Psoas muscle (tissue), 8 donors: ENCODE measurements around the gene ITGA11. TPM values are rescaled to one million over a fixed set of nuclear protein-coding genes. Genes with fewer than 3 reads are reported as not detected.
A peak's percentile ranks its signal among the peaks of the same experiment; 100 is the strongest.

ENCODE experiments used
- ATAC-seq, 4 donors: fragments of 200-7000 bp; cut with Tn5 transposase; one replicate each; pipeline ENCODE4 v1.9.1; 2020; ENCODE audit warnings: moderate library complexity in 3 of 4, mild to moderate bottlenecking in 2 of 4
- DNase-seq, 2 donors: peaks; one replicate each; pipeline ENCODE4 v3.0.0-alpha.2; 2020
- H3K27ac ChIP-seq: fragments of 200-600 bp; one replicate; pipeline ENCODE4 v1.8.0; 2022
- H3K27me3 ChIP-seq, 3 donors: fragments of 200-600 bp in 1 of 3; one replicate each; pipeline versions ENCODE4 v1.6.1 to v1.8.0; 2013 to 2022; ENCODE audit warnings: low read length in 2 of 3, mild to moderate bottlenecking in 2 of 3, moderate library complexity in 1 of 3; ENCODE audit not compliant: insufficient read depth in 3 of 3
- H3K36me3 ChIP-seq, 2 donors: fragments of 200-600 bp in 1 of 2; one replicate each; pipeline versions ENCODE4 v1.6.1 to v1.8.0; 2013 to 2022; ENCODE audit warnings: low read depth in 1 of 2, mild to moderate bottlenecking in 1 of 2, moderate library complexity in 1 of 2; ENCODE audit not compliant: insufficient read depth in 1 of 2
- H3K4me1 ChIP-seq: fragments of 200-600 bp; one replicate; pipeline ENCODE4 v1.8.0; 2022
- H3K4me3 ChIP-seq: fragments of 200-600 bp; one replicate; pipeline ENCODE4 v1.8.0; 2022; ENCODE audit warnings: mild to moderate bottlenecking
- H3K9me3 ChIP-seq: fragments of 200-600 bp; one replicate; pipeline ENCODE4 v1.8.0; 2022
- CTCF ChIP-seq: fragments of 200-600 bp; IDR thresholded peaks from one replicate; pipeline ENCODE4 v1.8.0; 2022; ENCODE audit warnings: antibody characterized with exemption
- WGBS, 3 donors: extraction: QIAGEN DNeasy Blood & Tissue Kit; methylation state at CpG; one replicate each; pipeline versions ENCODE4 v1.1.6 to v1.1.7; 2013; 5-methylcytosine and 5-hydroxymethylcytosine counted together
- intact Hi-C, 2 donors: fragments of 100-400 bp; cut with DNase I; formaldehyde crosslinking; loops; one replicate each; pipeline versions ENCODE4 v1.11.0 to v1.14.2; 2022
- polyA plus RNA-seq, 3 donors: library from polyadenylated mRNA; stranded (reverse); fragments of 200-250 nt; gene quantifications; one replicate each; pipeline ENCODE4 v1.2.3, GENCODE V29; 2013
- total RNA-seq, 4 donors: library from RNA; stranded (reverse); fragmentation: NEBNext Ultra II Directional in 2 of 4; extraction: Animal tissue kit (Norgen Biotek cat#: 25700) in 2 of 4; gene quantifications; one replicate each; pipeline versions ENCODE4 v1.2.1 to v1.2.4, GENCODE V29; 2021 to 2023
- donor health status: healthy with polysubstance abuse.
- donor health status: DM: no; HTN: no; CAD: no; lungs with moderate emphysema.
- donor health status: Bipolar disorder and iron deficiency.
- donor health status: healthy.
- donor health status: DM: yes; HTN: yes; CAD: no.
- donor health status: DM: no; HTN: no; CAD: no.
- donor health status: DM: no; HTN: no; CAD: no.
- donor health status: DM: yes; HTN: yes; CAD: no.

The ITGA11 gene
- total and polyA plus RNA-seq, 7 donors, result 0.10 to 7.9 (median 0.97) TPM

- no peaks in the 10 kb centered on the region for H3K9me3 ChIP-seq
- 95% methylated on average over 2 of the region's 2 CpGs for WGBS, 3 donors
- peak overlapping the region; percentile 46 for H3K27ac ChIP-seq
- no peak for TF ChIP-seq CTCF
- no peak overlapping the region for H3K4me3 ChIP-seq
- ATAC-seq, result no peak
- intact Hi-C loops, result no loop called here
- peaks cover 0 to 4% (median 0%) of the 10 kb centered on the region in 3 donors for H3K27me3 ChIP-seq
- no peak for DNase-seq
- H3K4me1 ChIP-seq, result peaks cover 37% of the 10 kb centered on the region
- H3K36me3 ChIP-seq, result no peaks in the 10 kb centered on the region
These were observed 68.6 kb downstream of the ITGA11 start for GRCh38 chr15:68363353-68363752.

DNA sequence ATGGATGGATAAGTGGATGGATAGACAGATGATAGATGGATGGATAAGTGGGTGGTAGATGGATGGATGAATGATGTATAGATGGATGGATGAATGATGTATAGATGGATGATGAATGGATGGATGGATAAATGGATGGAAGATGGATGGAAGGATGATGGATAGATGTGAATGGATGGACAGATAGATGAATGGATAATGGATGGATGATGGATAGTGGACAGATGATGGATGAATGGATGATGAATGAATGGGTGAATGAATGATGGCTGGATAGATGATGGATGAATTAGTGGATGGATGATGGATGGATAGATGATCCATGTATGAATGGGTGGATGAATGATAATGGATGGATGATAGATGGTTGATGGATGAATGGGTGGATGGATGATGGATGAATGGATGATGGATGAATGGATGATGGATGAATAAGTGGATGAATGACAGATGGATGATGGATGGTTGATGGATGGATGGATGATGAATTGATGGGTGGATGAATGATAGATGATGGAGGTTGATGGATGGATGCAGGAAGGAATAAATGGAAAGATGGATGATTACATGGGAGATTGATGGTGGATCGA, 69.3 kb downstream of the ITGA11 start:
- WGBS, 3 donors, result 95 to 100% (median 98%) methylated on average over 1 of the region's 1 CpG
- intact Hi-C loops, result no loop called here
- DNase-seq, result no peak
- H3K36me3 ChIP-seq, result no peaks in the 10 kb centered on the region
- peaks cover 34% of the 10 kb centered on the region for H3K4me1 ChIP-seq
- H3K27ac ChIP-seq, result no peak overlapping the region
- H3K9me3 ChIP-seq, result no peaks in the 10 kb centered on the region
- no peak for ATAC-seq
- no peak overlapping the region for H3K4me3 ChIP-seq
- H3K27me3 ChIP-seq, result peaks cover 0 to 4% (median 0%) of the 10 kb centered on the region in 3 donors
- TF ChIP-seq CTCF, result no peak

GRCh38 chr15:68360721-68361120, 71.2 kb downstream of the ITGA11 start:
- Histone ChIP-seq H3K4me3 (no peak overlapping the region), H3K36me3 (no peaks in the 10 kb centered on the region), H3K27ac (no peak overlapping the region), H3K9me3 (no peaks in the 10 kb centered on the region), H3K4me1 (peaks cover 23% of the 10 kb centered on the region), H3K27me3 (peaks cover 0 to 4% (median 0%) of the 10 kb centered on the region in 3 donors)
- intact Hi-C loops, result no loop called here
- no peak for TF ChIP-seq CTCF
- WGBS, 3 donors, result 62 to 65% (median 62%) methylated on average over 8 of the region's 8 CpGs
- DNase-seq (no peak), ATAC-seq (no peak)

DNA sequence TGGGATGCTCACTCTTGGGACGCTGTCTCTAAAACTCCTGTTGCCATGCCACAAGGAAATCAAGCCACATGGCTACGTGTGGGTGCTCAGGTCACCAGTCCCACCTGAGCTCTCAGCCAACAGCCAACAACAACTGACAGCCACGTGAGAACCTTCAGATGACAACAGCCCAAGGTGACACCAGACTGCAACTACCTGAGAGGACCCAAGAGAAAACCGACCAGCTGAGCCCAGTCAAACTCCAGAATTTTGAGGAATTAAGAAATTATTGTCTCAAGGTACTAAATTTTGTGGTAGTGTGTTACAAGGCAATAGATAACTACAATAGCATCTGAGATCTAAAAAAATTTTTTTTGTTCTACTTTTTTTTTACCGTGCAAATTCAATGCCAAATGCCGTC, 75.2 kb downstream of the ITGA11 start:
- WGBS, 3 donors, result 94 to 95% (median 94%) methylated on average over 6 of the region's 6 CpGs
- TF ChIP-seq CTCF, result no peak

DNA sequence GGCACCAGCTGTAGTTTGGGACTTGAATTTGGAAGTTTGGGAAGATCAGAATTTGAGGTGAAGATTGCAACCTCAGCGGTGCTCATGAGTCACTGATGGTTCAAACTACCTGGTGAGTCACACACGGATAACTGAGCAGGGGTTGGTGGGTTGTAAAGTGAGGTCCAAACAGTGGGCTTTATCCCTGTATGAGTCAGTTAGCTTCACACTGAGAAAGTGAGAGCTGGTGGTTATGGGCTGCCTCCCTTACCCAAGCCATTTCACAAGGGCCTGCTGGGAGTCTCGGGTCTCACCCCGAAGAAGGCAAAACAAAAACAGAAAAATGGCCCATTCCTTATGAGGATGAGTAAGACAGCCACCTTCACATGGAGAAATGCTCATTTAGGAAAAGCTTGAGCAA, 77.0 kb downstream of the ITGA11 start:
- Histone ChIP-seq H3K27ac (no peak overlapping the region), H3K4me3 (no peak overlapping the region), H3K36me3 (no peaks in the 10 kb centered on the region), H3K4me1 (peaks cover 12% of the 10 kb centered on the region), H3K27me3 (no peaks in the 10 kb centered on the region), H3K9me3 (no peaks in the 10 kb centered on the region)
- 96 to 97% (median 96%) methylated on average over 4 of the region's 4 CpGs for WGBS, 3 donors
- no peak for TF ChIP-seq CTCF
- intact Hi-C loops, result no loop called here
- no peak for ATAC-seq
- DNase-seq, result no peak

More for the DNA sequence above, 75.2 kb downstream of the ITGA11 start:
- H3K4me1 ChIP-seq, result peaks cover 12% of the 10 kb centered on the region
- no peaks in the 10 kb centered on the region for H3K9me3 ChIP-seq
- no peak for DNase-seq
- H3K27ac ChIP-seq, result no peak overlapping the region
- H3K36me3 ChIP-seq, result no peaks in the 10 kb centered on the region
- ATAC-seq, result no peak
- intact Hi-C loops, result no loop called here
- H3K4me3 ChIP-seq, result no peak overlapping the region
- H3K27me3 ChIP-seq, result no peaks in the 10 kb centered on the region
